Islet precursor cell (in vitro differentiated cells): ENCODE data around the gene ABR.
"Not testable (repeated sequence)": the region's sequence is repeated elsewhere in the genome, so short reads cannot be mapped to it uniquely, and the experiment has no call there.

Experiments used
- DNase-seq: peaks from one replicate; pipeline ENCODE4 v3.0.0-alpha.2; 2018

The ABR gene

GRCh38 chr17:1170739-1171138 is 9.0 kb downstream of the ABR start:
- no peak for DNase-seq

- DNase-seq: no peak
Measured at GRCh38 chr17:1169929-1170312, 9.9 kb downstream of the ABR start.

GRCh38 chr17:1169221-1169928 is 10.4 kb downstream of the ABR start:
- DNase-seq: no peak

- no peak for DNase-seq
Measured at GRCh38 chr17:1168533-1169220, 11.1 kb downstream of the ABR start.

GRCh38 chr17:1166276-1166675 is 13.5 kb downstream of the ABR start:
- no peak for DNase-seq

GRCh38 chr17:1165836-1166235 is 13.9 kb downstream of the ABR start:
- no peak for DNase-seq

GRCh38 chr17:1164935-1165556 is 14.7 kb downstream of the ABR start:
- no peak for DNase-seq

GRCh38 chr17:1162116-1162855 is 17.5 kb downstream of the ABR start:
- no peak for DNase-seq

- no peak for DNase-seq
Measured at GRCh38 chr17:1160591-1161390, 19.0 kb downstream of the ABR start.

- no peak for DNase-seq
Measured at GRCh38 chr17:1159431-1160180, 20.2 kb downstream of the ABR start.

GRCh38 chr17:1158879-1159278 is 20.9 kb downstream of the ABR start:
- DNase-seq: no peak

- no peak for DNase-seq
Measured at GRCh38 chr17:1156864-1157263, 22.9 kb downstream of the ABR start.

GRCh38 chr17:1154704-1155103 is 25.1 kb downstream of the ABR start:
- DNase-seq: no peak

- peak; percentile 81 for DNase-seq
Measured at GRCh38 chr17:1153795-1154546, 25.8 kb downstream of the ABR start.

- not testable (repeated sequence) for DNase-seq
Measured at GRCh38 chr17:1152582-1152981, 27.2 kb downstream of the ABR start.

- DNase-seq: no peak
Measured at GRCh38 chr17:1150863-1151600, 28.7 kb downstream of the ABR start.

- DNase-seq: no peak
Measured at GRCh38 chr17:1149869-1150268, 29.9 kb downstream of the ABR start.

GRCh38 chr17:1147664-1148063 is 32.1 kb downstream of the ABR start:
- DNase-seq: peak; percentile 95

GRCh38 chr17:1146561-1147265 is 33.1 kb downstream of the ABR start:
- no peak for DNase-seq
